DOHH2 (cell line): ENCODE results near the gene SUSD4.

ENCODE experiments used
- CTCF ChIP-seq: fragments of 200-600 bp; sonication (generic); IDR thresholded peaks from one replicate; pipeline ENCODE4 v1.5.1; 2014; ENCODE audit warnings: antibody characterized with exemption, mild to moderate bottlenecking, low read depth, low read length; ENCODE audit not compliant: poor library complexity, severe bottlenecking
- EZH2phosphoT487 ChIP-seq: fragments of 200-600 bp; sonication (generic); IDR thresholded peaks from 2 replicates; pipeline ENCODE4 v1.6.1; 2017; ENCODE audit warnings: borderline replicate concordance, mild to moderate bottlenecking, antibody characterized with exemption, low read length, moderate library complexity, mixed read lengths

- TF ChIP-seq CTCF (no peak), EZH2phosphoT487 (no peak)
These were observed 51.7 kb downstream of the SUSD4 start for GRCh38 chr1:223312273-223312672.
